ENCODE measurements around the gene DPF3. TPM values are rescaled to one million over a fixed set of nuclear protein-coding genes. Genes with fewer than 3 reads are reported as not detected.

Gene DPF3
- total and polyA plus RNA-seq, 2 of the 13 experiments (the other 11 are each of a cell fraction or from before 2014, with no cell fraction given): 0.09 to 0.60 TPM

DNA sequence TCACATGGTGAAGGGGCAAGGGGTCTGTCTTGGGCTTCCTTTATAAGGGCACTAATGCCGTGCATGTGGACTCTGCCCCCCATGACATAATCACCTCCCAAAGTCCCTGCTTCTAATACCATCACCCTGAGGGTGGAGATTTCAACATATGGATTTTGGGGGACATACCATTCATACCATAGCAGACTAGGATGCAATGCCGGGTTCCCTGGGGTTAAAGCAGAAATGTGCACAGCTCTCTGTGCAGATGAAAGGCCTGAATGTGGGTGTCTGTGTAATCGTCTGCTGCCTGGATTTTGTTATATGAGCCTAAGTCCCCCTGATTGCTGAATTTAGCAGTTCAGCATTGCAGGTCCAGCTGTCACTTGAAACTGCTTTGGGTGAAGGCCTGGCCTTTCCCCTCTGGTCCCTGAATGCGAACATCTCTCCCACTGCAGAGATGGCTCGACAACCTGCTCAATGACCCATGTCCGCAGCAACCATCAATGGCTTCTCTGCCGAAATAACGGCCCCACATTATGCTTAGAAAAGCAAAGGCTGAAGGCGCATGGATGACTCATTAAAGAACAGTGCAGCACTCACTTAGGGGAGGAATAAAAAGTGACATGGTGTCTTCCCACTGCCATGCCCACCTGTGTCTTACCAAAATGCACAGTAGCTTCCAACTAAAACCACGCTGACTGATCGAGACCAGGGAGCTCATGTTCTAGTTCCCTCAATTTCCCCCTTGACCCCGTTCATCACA, 286.3 kb downstream of the DPF3 start:
- no peak for FAIRE-seq
- BruUV-seq (replicated peaks): no TSS peak
- H3K4me1 ChIP-seq (ENCODE audit: insufficient read depth, low read length): no peaks in the 10 kb centered on the region
- CTCF ChIA-PET (ENCODE audit: low intra/inter-chr PET ratio, low total read pairs): no interaction called here
- no peaks in the 10 kb centered on the region for H3K9me3 ChIP-seq (ENCODE audit: low read length)
- TF ChIP-seq ARNTL (CRISPR knock-in tag; IDR thresholded peaks at IDR 0.05) (no peak), ZSCAN22 (CRISPR knock-in tag; IDR thresholded peaks at IDR 0.05) (no peak), DBP (CRISPR knock-in tag; IDR thresholded peaks at IDR 0.05; ENCODE audit: not compliant biosample characterization) (no peak), ZNF800 (CRISPR knock-in tag; IDR thresholded peaks at IDR 0.05) (no peak), ZNF329 (CRISPR knock-in tag; IDR thresholded peaks at IDR 0.05; ENCODE audit: low read depth) (no peak), ZNF17 (CRISPR knock-in tag; IDR thresholded peaks at IDR 0.05) (no peak), RBFOX2 (IDR thresholded peaks at IDR 0.05; ENCODE audit: low read depth, low read length) (no peak), ZNF354B (CRISPR knock-in tag; IDR thresholded peaks at IDR 0.05) (no peak), ZNF7 (CRISPR knock-in tag; IDR thresholded peaks at IDR 0.05) (no peak), ZNF556 (CRISPR knock-in tag; IDR thresholded peaks at IDR 0.05; ENCODE audit: borderline replicate concordance) (no peak), MAFF (IDR thresholded peaks at IDR 0.05; ENCODE audit: low read depth, low read length) (no peak), ISX (CRISPR knock-in tag; conservative IDR thresholded peaks at IDR 0.05) (no peak), ELK4 (CRISPR knock-in tag; IDR thresholded peaks at IDR 0.05; ENCODE audit: borderline replicate concordance) (no peak), ZNF644 (CRISPR knock-in tag; IDR thresholded peaks at IDR 0.05; ENCODE audit: low read depth) (no peak), NR2F2 (IDR thresholded peaks at IDR 0.05; ENCODE audit: borderline replicate concordance, low read depth) (no peak)
- no peaks in the 10 kb centered on the region for H3K36me3 ChIP-seq (replicated peaks in 1 of 2; ENCODE audit: control insufficient read depth in 1 of 2, insufficient read depth in 2 of 2, low read length in 2 of 2)
- no peak overlapping the region for H3K4me2 ChIP-seq (ENCODE audit: low read depth, low read length)
- H3K4me3 ChIP-seq (replicated peaks in 1 of 3; ENCODE audit: insufficient read depth in 1 of 3, low read depth in 2 of 3, low read length in 3 of 3): no peak overlapping the region
- H2AFZ ChIP-seq (ENCODE audit: low read length): no peak overlapping the region
- no peak for ATAC-seq
- H3K27me3 ChIP-seq (ENCODE audit: control insufficient read depth in 1 of 2, insufficient read depth in 2 of 2, low read length in 2 of 2): peaks cover 4 to 49% of the 10 kb centered on the region in 2 experiments; a peak in 4 of 5 replicates
- POLR2A ChIA-PET: no interaction called here
- no peak overlapping the region for H3K27ac ChIP-seq (ENCODE audit: extremely low read length, insufficient read depth, low read length)
- H3K9ac ChIP-seq (ENCODE audit: insufficient read depth, low read depth, low read length): no peak overlapping the region
- intact Hi-C loops (cut with micrococcal nuclease; ENCODE audit: unreplicated experiment): no loop called here
- no peaks in the 10 kb centered on the region for H3K79me2 ChIP-seq (ENCODE audit: insufficient read depth, low read length)
- in situ Hi-C loops (cut with HindIII; ENCODE audit: extremely low pct_ligation_motif_present, low pct_unique_long_range_greater_than_20kb): no loop called here
- H4K20me1 ChIP-seq (ENCODE audit: insufficient read depth, low read length): no peaks in the 10 kb centered on the region
- whole genome bisulfite sequencing (ENCODE audit: low lambda C conversion rate): 0% methylated on average over 6 of the region's 12 CpGs
- DNase-seq (ENCODE audit: low spot score): no peak
